CD4-positive, alpha-beta memory T cell (primary cell): Measurements from ENCODE around the gene GRK4. TPM values are rescaled to one million over a fixed set of nuclear protein-coding genes. Genes with fewer than 3 reads are reported as not detected.
A peak's percentile ranks its signal among the peaks of the same experiment; 100 is the strongest.

Experiments
- CTCF ChIA-PET: fragments of 350-600 bp; sonication (Branson Sonifier 250); formaldehyde crosslinking; loops from one replicate; lab custom pipeline; 2021; ENCODE audit warnings: inconsistent platforms; ENCODE audit not compliant: partially characterized antibody; lab: Charles Lee
- POLR2A ChIA-PET: fragments of 350-600 bp; sonication (Branson Sonifier 250); formaldehyde crosslinking; loops from one replicate; lab custom pipeline; 2021; ENCODE audit not compliant: partially characterized antibody; lab: Charles Lee
- DNase-seq, 5 donors: peaks; one replicate each; pipeline versions ENCODE4 v3.0.0 to v3.0.0-alpha.2; 2020 to 2022; ENCODE audit warnings: mixed read lengths in 1 of 5
- H3K27ac ChIP-seq: one replicate; pipeline ENCODE4 v1.7.0; 2013; ENCODE audit warnings: low read depth, low read length
- H3K27me3 ChIP-seq: 2 replicates; pipeline ENCODE4 v1.7.0; 2013; ENCODE audit warnings: mild to moderate bottlenecking, low read length, moderate library complexity; ENCODE audit not compliant: insufficient read depth
- H3K36me3 ChIP-seq: 2 replicates; pipeline ENCODE4 v1.7.0; 2013; ENCODE audit warnings: mild to moderate bottlenecking, low read length, moderate library complexity; ENCODE audit not compliant: insufficient read depth
- H3K4me1 ChIP-seq: 2 replicates; pipeline ENCODE4 v1.7.0; 2013; ENCODE audit warnings: mild to moderate bottlenecking, low read length, moderate library complexity; ENCODE audit not compliant: insufficient read depth
- H3K4me3 ChIP-seq, 2 donors: one replicate each; pipeline ENCODE4 v1.7.0; 2013; ENCODE audit warnings: low read length in 2 of 2, mild to moderate bottlenecking in 1 of 2
- H3K9me3 ChIP-seq, 2 donors: one replicate each; pipeline ENCODE4 v1.7.0; 2013; ENCODE audit warnings: low read length in 2 of 2, control low read depth in 1 of 2; ENCODE audit not compliant: control insufficient read depth in 1 of 2
- H3K27ac Mint-ChIP-seq, 7 donors: one replicate each; pipeline ENCODE4 v1.8.0; 2020 to 2021; ENCODE audit warnings: mixed read lengths in 7 of 7, mild to moderate bottlenecking in 6 of 7, inconsistent platforms in 3 of 7, moderate library complexity in 3 of 7
- H3K27me3 Mint-ChIP-seq, 2 donors: one replicate each; pipeline ENCODE4 v1.8.0; 2020 to 2021; ENCODE audit warnings: mixed read lengths in 2 of 2
- H3K36me3 Mint-ChIP-seq, 2 donors: one replicate each; pipeline ENCODE4 v1.8.0; 2020 to 2021; ENCODE audit warnings: mixed read lengths in 2 of 2, inconsistent platforms in 1 of 2, mild to moderate bottlenecking in 1 of 2
- H3K4me1 Mint-ChIP-seq, 4 donors: one replicate each; pipeline ENCODE4 v1.8.0; 2020 to 2021; ENCODE audit warnings: mixed read lengths in 4 of 4, mild to moderate bottlenecking in 1 of 4
- H3K4me3 Mint-ChIP-seq, 8 donors: one replicate each; pipeline ENCODE4 v1.8.0; 2020 to 2021; ENCODE audit warnings: mixed read lengths in 8 of 8, mild to moderate bottlenecking in 7 of 8, moderate library complexity in 6 of 8, inconsistent platforms in 3 of 8
- H3K9me3 Mint-ChIP-seq, 8 donors: one replicate each; pipeline ENCODE4 v1.8.0; 2020 to 2021; ENCODE audit warnings: mixed read lengths in 8 of 8, mild to moderate bottlenecking in 5 of 8, inconsistent platforms in 3 of 8, moderate library complexity in 1 of 8
- intact Hi-C: fragments of 100-400 bp; cut with micrococcal nuclease; formaldehyde crosslinking; loops from one replicate; pipeline ENCODE4 v1.15.1; 2023
- polyA plus RNA-seq, 2 donors: library from polyadenylated mRNA; unstranded; fragments of 300-500 nt; fragmentation: Illumina TruSeq; gene quantifications; one replicate each; pipeline ENCODE4 v1.2.3, GENCODE V29; 2021
- total RNA-seq, 2 experiments: library from RNA; stranded (reverse); gene quantifications; one replicate each; pipeline ENCODE4 v1.2.3, GENCODE V29; 2021

Gene GRK4
- total and polyA plus RNA-seq, 4 experiments from 2014 or later = 0.55 to 3.2 (median 2.3) TPM

GRCh38 chr4:2930758-2931511, 32.4 kb upstream of the GRK4 start:
- Histone ChIP-seq H3K9me3 (no peaks in the 10 kb centered on the region), H3K27ac (peak overlapping the region; percentile 70), H3K4me3 (no peak overlapping the region), H3K27me3 (no peaks in the 10 kb centered on the region), H3K36me3 (peaks cover 46% of the 10 kb centered on the region), H3K4me1 (peaks cover 36% of the 10 kb centered on the region)
- ChIA-PET POLR2A (interaction anchor here (1.0 to 1.9 kb wide), 3 partner anchors 8 to 166 kb away, joined by 3 to 12 read pairs (median 4); no protein-coding TSS in a partner anchor), CTCF (interaction anchor here (1.0 to 1.4 kb wide), 2 partner anchors 23 to 167 kb away, joined by 3 to 5 read pairs; no protein-coding TSS in a partner anchor)
- Mint-ChIP-seq H3K9me3 (peaks cover 0 to 3% (median 0%) of the 10 kb centered on the region in 8 donors), H3K27ac (peak overlapping the region in 5 of 7 donors; percentile 29 to 95 (median 87)), H3K36me3 (peaks cover 14 to 59% of the 10 kb centered on the region in 2 donors), H3K4me1 (peaks cover 18 to 32% (median 24%) of the 10 kb centered on the region in 4 donors), H3K27me3 (no peaks in the 10 kb centered on the region), H3K4me3 (peak overlapping the region in 1 of 8 donors; percentile 73)
- no peak for DNase-seq
- intact Hi-C loops = loop anchor here (1.0 to 10.0 kb wide), 4 partner anchors 167 to 514 kb away; partner anchors contain the start of genes CFAP99, FAM193A and ZFYVE28

GRCh38 chr4:2931512-2932301, 31.7 kb upstream of the GRK4 start:
- H3K4me1 ChIP-seq = peaks cover 43% of the 10 kb centered on the region
- intact Hi-C loops = loop anchor here (1.0 to 10.0 kb wide), 4 partner anchors 167 to 514 kb away; partner anchors contain the start of genes CFAP99, FAM193A and ZFYVE28
- H3K36me3 Mint-ChIP-seq = peaks cover 14 to 60% of the 10 kb centered on the region in 2 donors
- H3K36me3 ChIP-seq = peaks cover 39% of the 10 kb centered on the region
- H3K27me3 ChIP-seq = no peaks in the 10 kb centered on the region
- POLR2A ChIA-PET = interaction anchor here (0.8 to 2.0 kb wide), 6 partner anchors 8 to 167 kb away, joined by 3 to 12 read pairs (median 4); no protein-coding TSS in a partner anchor
- peaks cover 0 to 3% (median 0%) of the 10 kb centered on the region in 8 donors for H3K9me3 Mint-ChIP-seq
- H3K4me3 ChIP-seq = peak overlapping the region in 1 of 2 donors; percentile 66
- peaks cover 25 to 39% (median 31%) of the 10 kb centered on the region in 4 donors for H3K4me1 Mint-ChIP-seq
- H3K27me3 Mint-ChIP-seq = no peaks in the 10 kb centered on the region
- peak overlapping the region; percentile 70 for H3K27ac ChIP-seq
- peak overlapping the region; percentile 87 to 99 (median 92) for H3K27ac Mint-ChIP-seq
- H3K9me3 ChIP-seq = no peaks in the 10 kb centered on the region
- DNase-seq = peak; percentile 60 to 76 (median 68)
- peak overlapping the region; percentile 66 to 96 (median 72) for H3K4me3 Mint-ChIP-seq
- CTCF ChIA-PET = interaction anchor here (1.4 kb wide), 1 partner anchor 23 kb away, joined by 5 read pairs; no protein-coding TSS in a partner anchor

- Mint-ChIP-seq H3K36me3 (peaks cover 14 to 62% of the 10 kb centered on the region in 2 donors), H3K4me1 (peaks cover 31 to 47% (median 38%) of the 10 kb centered on the region in 4 donors), H3K27ac (peak overlapping the region; percentile 87 to 99 (median 95)), H3K27me3 (no peaks in the 10 kb centered on the region), H3K9me3 (peaks cover 0 to 3% (median 0%) of the 10 kb centered on the region in 8 donors), H3K4me3 (peak overlapping the region; percentile 70 to 96 (median 90))
- Histone ChIP-seq H3K27ac (peak overlapping the region; percentile 70), H3K36me3 (peaks cover 31% of the 10 kb centered on the region), H3K4me1 (peaks cover 51% of the 10 kb centered on the region), H3K9me3 (no peaks in the 10 kb centered on the region), H3K27me3 (no peaks in the 10 kb centered on the region), H3K4me3 (peak overlapping the region in 1 of 2 donors; percentile 66)
- CTCF ChIA-PET = interaction anchor here (1.4 kb wide), 1 partner anchor 22 kb away, joined by 5 read pairs; no protein-coding TSS in a partner anchor
- peak in 1 of 5 donors; percentile 23 for DNase-seq
- intact Hi-C loops = loop anchor here (5.0 to 10.0 kb wide), 3 partner anchors 185 to 515 kb away; partner anchors contain the start of genes CFAP99, FAM193A and ZFYVE28
- POLR2A ChIA-PET = interaction anchor here (0.8 to 2.0 kb wide), 6 partner anchors 9 to 134 kb away, joined by 3 to 12 read pairs (median 4); partner anchors contain the start of genes GRK4 and NOP14
Measured at GRCh38 chr4:2932321-2932950, 30.9 kb upstream of the GRK4 start.

DNA sequence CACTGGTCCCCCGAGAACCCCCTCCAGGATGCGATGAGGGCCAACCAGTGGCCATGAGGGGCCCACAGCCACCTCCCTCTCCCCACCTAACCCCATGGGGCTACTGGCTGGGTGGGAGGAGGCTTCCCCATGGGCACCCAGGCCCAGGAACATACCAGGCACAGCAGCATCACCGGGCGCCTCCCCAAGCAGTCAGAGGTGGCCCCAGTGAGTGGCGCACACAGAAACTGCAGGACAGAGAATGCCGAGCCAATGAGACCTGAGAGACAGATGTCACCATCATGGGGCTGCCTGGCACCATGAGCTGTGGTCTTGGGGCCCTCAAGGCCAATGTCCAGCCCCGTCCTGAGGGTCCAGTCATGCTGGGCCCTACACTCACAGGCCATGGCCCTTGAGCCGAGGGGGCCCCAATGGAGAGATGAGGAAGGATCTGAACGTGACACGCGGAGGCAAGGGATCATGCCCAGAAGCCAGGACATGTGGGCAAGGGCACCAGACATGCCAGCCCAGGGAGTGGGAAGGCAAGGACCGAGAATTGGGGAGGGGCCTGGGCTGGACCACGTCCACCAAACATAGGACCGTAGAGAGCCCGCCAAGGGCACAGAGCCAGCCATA, 30.3 kb upstream of the GRK4 start:
- Mint-ChIP-seq H3K27ac (peak overlapping the region; percentile 95 to 99 (median 96)), H3K36me3 (peaks cover 11 to 60% of the 10 kb centered on the region in 2 donors), H3K9me3 (peaks cover 0 to under 1% (median 0%) of the 10 kb centered on the region in 8 donors), H3K4me1 (peaks cover 33 to 48% (median 41%) of the 10 kb centered on the region in 4 donors), H3K4me3 (peak overlapping the region; percentile 81 to 96 (median 90)), H3K27me3 (no peaks in the 10 kb centered on the region)
- no peaks in the 10 kb centered on the region for H3K9me3 ChIP-seq
- intact Hi-C loops = loop anchor here (5.0 to 10.0 kb wide), 3 partner anchors 186 to 516 kb away; partner anchors contain the start of genes CFAP99, FAM193A and ZFYVE28
- no peaks in the 10 kb centered on the region for H3K27me3 ChIP-seq
- peak in 3 of 5 donors; percentile 23 to 36 (median 30) for DNase-seq
- H3K27ac ChIP-seq = peak overlapping the region; percentile 70
- CTCF ChIA-PET = no interaction called here
- H3K4me1 ChIP-seq = peaks cover 56% of the 10 kb centered on the region
- peaks cover 25% of the 10 kb centered on the region for H3K36me3 ChIP-seq
- POLR2A ChIA-PET = interaction anchor here (0.8 to 2.0 kb wide), 4 partner anchors 8 to 30 kb away, joined by 3 to 12 read pairs (median 4); partner anchors contain the start of genes GRK4 and NOP14
- H3K4me3 ChIP-seq = peak overlapping the region; percentile 6 to 66

- intact Hi-C loops = loop anchor here (1.0 to 10.0 kb wide), 6 partner anchors 21 to 516 kb away; partner anchors contain the start of genes ADD1, CFAP99, FAM193A and GRK4
- peaks cover 10 to 57% of the 10 kb centered on the region in 2 donors for H3K36me3 Mint-ChIP-seq
- ChIA-PET CTCF (no interaction called here), POLR2A (interaction anchor here (1.1 to 2.0 kb wide), 2 partner anchors 15 to 30 kb away, joined by 3 to 6 read pairs; partner anchors contain the start of genes GRK4 and NOP14)
- Histone ChIP-seq H3K4me3 (peak overlapping the region; percentile 6 to 66), H3K4me1 (peaks cover 56% of the 10 kb centered on the region), H3K27ac (peak overlapping the region; percentile 70), H3K9me3 (no peaks in the 10 kb centered on the region), H3K27me3 (no peaks in the 10 kb centered on the region), H3K36me3 (peaks cover 22% of the 10 kb centered on the region)
- DNase-seq = no peak
- H3K9me3 Mint-ChIP-seq = no peaks in the 10 kb centered on the region
- H3K4me3 Mint-ChIP-seq = peak overlapping the region; percentile 81 to 96 (median 90)
- H3K27me3 Mint-ChIP-seq = no peaks in the 10 kb centered on the region
- H3K27ac Mint-ChIP-seq = peak overlapping the region; percentile 95 to 99 (median 96)
- peaks cover 33 to 49% (median 41%) of the 10 kb centered on the region in 4 donors for H3K4me1 Mint-ChIP-seq
Measured at GRCh38 chr4:2933566-2934076, 29.8 kb upstream of the GRK4 start.
